GM21576 (cell line): Measurements from ENCODE around the gene CD74.

Source experiments
- ATAC-seq: cut with Tn5 transposase; IDR thresholded peaks from one replicate; pipeline ENCODE4 v1.9.1; 2021; ENCODE audit warnings: mild to moderate bottlenecking, moderate library complexity; ENCODE audit not compliant: unreplicated experiment

The CD74 gene

GRCh38 chr5:150397782-150398721, 14.7 kb downstream of the CD74 start:
- ATAC-seq = no peak

GRCh38 chr5:150397146-150397781, 15.4 kb downstream of the CD74 start:
- ATAC-seq = no peak

- no peak for ATAC-seq
These were observed 16.4 kb downstream of the CD74 start for GRCh38 chr5:150396267-150396666.

GRCh38 chr5:150395688-150395975, 17.1 kb downstream of the CD74 start:
- no peak for ATAC-seq

GRCh38 chr5:150394912-150395687, 17.6 kb downstream of the CD74 start:
- no peak for ATAC-seq

- no peak for ATAC-seq
These were observed 18.6 kb downstream of the CD74 start for GRCh38 chr5:150394131-150394530.

GRCh38 chr5:150393096-150393645, 19.5 kb downstream of the CD74 start:
- no peak for ATAC-seq

GRCh38 chr5:150392680-150393079, 20.0 kb downstream of the CD74 start:
- ATAC-seq = no peak

- no peak for ATAC-seq
These were observed 20.7 kb downstream of the CD74 start for GRCh38 chr5:150391986-150392385.

- ATAC-seq = no peak
These were observed 21.5 kb downstream of the CD74 start for GRCh38 chr5:150391064-150391834.

- ATAC-seq = no peak
These were observed 23.0 kb downstream of the CD74 start for GRCh38 chr5:150389531-150390266.

GRCh38 chr5:150386024-150386855, 26.5 kb downstream of the CD74 start:
- ATAC-seq = no peak

- ATAC-seq = no peak
These were observed 28.0 kb downstream of the CD74 start for GRCh38 chr5:150384701-150385100.

GRCh38 chr5:150377964-150378694, 34.6 kb downstream of the CD74 start:
- ATAC-seq = no peak

GRCh38 chr5:150376799-150377771, 35.6 kb downstream of the CD74 start:
- no peak for ATAC-seq

GRCh38 chr5:150374651-150375050, 38.1 kb downstream of the CD74 start:
- ATAC-seq = no peak

GRCh38 chr5:150372639-150373038, 40.1 kb downstream of the CD74 start:
- no peak for ATAC-seq
